GM23338 (cell line): ENCODE measurements around the gene SEPTIN8. TPM values are rescaled to one million over a fixed set of nuclear protein-coding genes. Genes with fewer than 3 reads are reported as not detected.

Experiments used
- ATAC-seq: fragments of 200-7000 bp; cut with Tn5 transposase; 3 replicates; pipeline ENCODE4 v1.9.1; 2020
- DNase-seq: peaks from one replicate; pipeline ENCODE4 v3.0.0-alpha.2; 2015; ENCODE audit warnings: low spot score
- H2AFZ ChIP-seq: fragments of 200-600 bp; sonication (generic); 2 replicates; pipeline ENCODE4 v1.8.0; 2016; ENCODE audit warnings: antibody characterized with exemption, mild to moderate bottlenecking, moderate library complexity
- H3F3A ChIP-seq: fragments of 200-600 bp; sonication (generic); replicated peaks from 2 replicates; pipeline ENCODE4 v1.8.0; 2017; ENCODE audit warnings: antibody characterized with exemption, mixed run types, low read depth
- H3K27ac ChIP-seq: fragments of 200-600 bp; sonication (generic); 2 replicates; pipeline ENCODE4 v1.6.1; 2016; ENCODE audit warnings: low read depth
- H3K27me3 ChIP-seq: fragments of 200-600 bp; sonication (generic); 2 replicates; pipeline ENCODE4 v1.8.0; 2016; ENCODE audit warnings: mild to moderate bottlenecking, mixed run types, moderate library complexity; ENCODE audit not compliant: insufficient read depth
- H3K36me3 ChIP-seq: fragments of 200-600 bp; sonication (generic); 2 replicates; pipeline ENCODE4 v1.8.0; 2016; ENCODE audit warnings: mild to moderate bottlenecking; ENCODE audit not compliant: insufficient read depth
- H3K4me1 ChIP-seq: fragments of 200-600 bp; sonication (generic); 2 replicates; pipeline ENCODE4 v1.8.0; 2016; ENCODE audit warnings: mild to moderate bottlenecking, moderate library complexity; ENCODE audit not compliant: insufficient read depth
- H3K4me2 ChIP-seq: fragments of 200-600 bp; sonication (generic); 2 replicates; pipeline ENCODE4 v1.7.1; 2017; ENCODE audit warnings: mixed run types
- H3K4me3 ChIP-seq: fragments of 200-600 bp; sonication (generic); 2 replicates; pipeline ENCODE4 v1.6.1; 2016; ENCODE audit warnings: mixed run types
- H3K79me2 ChIP-seq: fragments of 200-600 bp; sonication (generic); replicated peaks from 2 replicates; pipeline ENCODE4 v1.8.0; 2017; ENCODE audit warnings: mild to moderate bottlenecking; ENCODE audit not compliant: insufficient read depth
- H3K9me2 ChIP-seq: fragments of 200-600 bp; sonication (generic); 2 replicates; pipeline ENCODE4 v1.8.0; 2017; ENCODE audit not compliant: insufficient read depth
- H4K20me1 ChIP-seq: fragments of 200-600 bp; sonication (generic); replicated peaks from 2 replicates; pipeline ENCODE4 v1.8.0; 2017; ENCODE audit warnings: mild to moderate bottlenecking; ENCODE audit not compliant: insufficient read depth
- H3K27ac Mint-ChIP-seq: 2 replicates; pipeline ENCODE4 v1.8.0; 2020; ENCODE audit warnings: inconsistent platforms, mild to moderate bottlenecking, moderate library complexity, mixed read lengths
- H3K27me3 Mint-ChIP-seq: 3 replicates; pipeline ENCODE4 v1.8.0; 2022; ENCODE audit warnings: low read depth, mild to moderate bottlenecking, moderate library complexity, mixed read lengths, inconsistent platforms; ENCODE audit not compliant: insufficient read depth, poor library complexity
- H3K36me3 Mint-ChIP-seq: 3 replicates; pipeline ENCODE4 v1.8.0; 2021; ENCODE audit warnings: low read depth, mild to moderate bottlenecking, inconsistent platforms, moderate library complexity, mixed read lengths
- H3K4me1 Mint-ChIP-seq: 3 replicates; pipeline ENCODE4 v1.8.0; 2020; ENCODE audit warnings: mild to moderate bottlenecking, inconsistent platforms, mixed read lengths
- H3K4me3 Mint-ChIP-seq: 3 replicates; pipeline ENCODE4 v1.8.0; 2021; ENCODE audit warnings: moderate library complexity, mild to moderate bottlenecking, inconsistent platforms, mixed read lengths
- H3K9me3 Mint-ChIP-seq: 3 replicates; pipeline ENCODE4 v1.8.0; 2020; ENCODE audit warnings: moderate library complexity, mild to moderate bottlenecking, inconsistent platforms, mixed read lengths
- CREB1 ChIP-seq: fragments of 250-450 bp; sonication (Bioruptor Pico); IDR thresholded peaks from 2 replicates; pipeline ENCODE4 v1.5.0; 2020; ENCODE audit warnings: low read depth, mild to moderate bottlenecking, moderate library complexity
- CTCF ChIP-seq, 2 experiments: fragments of 200-600 bp in 1 of 2; sonication (generic) in 1 of 2; conservative IDR thresholded peaks; 2 replicates each; pipeline versions ENCODE4 v1.5.1 to v1.6.1; 2016 to 2017; ENCODE audit warnings: antibody characterized with exemption in 2 of 2, low read depth in 2 of 2, mild to moderate bottlenecking in 2 of 2, moderate library complexity in 1 of 2
- ETS1 ChIP-seq: IDR thresholded peaks from 2 replicates; pipeline ENCODE4 v1.6.1; 2016; ENCODE audit warnings: antibody characterized with exemption
- EZH2 ChIP-seq: fragments of 200-600 bp; sonication (generic); IDR thresholded peaks from one replicate; pipeline ENCODE4 v1.8.0; 2017; ENCODE audit warnings: antibody characterized with exemption, mild to moderate bottlenecking, low read depth; ENCODE audit not compliant: unreplicated experiment
- EZH2phosphoT487 ChIP-seq: fragments of 200-600 bp; sonication (generic); IDR thresholded peaks from one replicate; pipeline ENCODE4 v1.8.1; 2018; ENCODE audit warnings: antibody characterized with exemption; ENCODE audit not compliant: unreplicated experiment
- JUNB ChIP-seq: IDR thresholded peaks from one replicate; pipeline ENCODE4 v1.6.1; 2016; ENCODE audit warnings: antibody characterized with exemption; ENCODE audit not compliant: unreplicated experiment
- POLR2AphosphoS5 ChIP-seq: IDR thresholded peaks from 2 replicates; pipeline ENCODE4 v1.6.1; 2016; ENCODE audit warnings: antibody characterized with exemption, low read depth
- REST ChIP-seq: IDR thresholded peaks from one replicate; pipeline ENCODE4 v1.6.1; 2018; ENCODE audit warnings: antibody characterized with exemption; ENCODE audit not compliant: unreplicated experiment
- STAT1 ChIP-seq: IDR thresholded peaks from one replicate; pipeline ENCODE4 v1.6.1; 2016; ENCODE audit warnings: antibody characterized with exemption; ENCODE audit not compliant: unreplicated experiment
- ZNF114 ChIP-seq: fragments of 250-450 bp; sonication (Bioruptor Pico); IDR thresholded peaks from 2 replicates; pipeline ENCODE4 v1.5.0; 2020; ENCODE audit warnings: mild to moderate bottlenecking, moderate library complexity
- ZNF331 ChIP-seq: fragments of 250-450 bp; sonication (Bioruptor Pico); IDR thresholded peaks from 2 replicates; pipeline ENCODE4 v1.5.0; 2020; ENCODE audit warnings: low read depth, mild to moderate bottlenecking, moderate library complexity
- polyA plus RNA-seq: library from polyadenylated mRNA; unstranded; fragments of >200 nt; fragmentation: Nextera tagmentation; extraction: Ambion mirVana; gene quantifications from 2 replicates; pipeline ENCODE4 v1.2.1, GENCODE V29; 2016
- total RNA-seq: library from RNA; depleted of rRNA; stranded (reverse); fragments of >200 nt; shearing (Covaris generic); gene quantifications from 2 replicates; pipeline ENCODE4 v1.2.3, GENCODE V29; 2014

SEPTIN8 gene
- total and polyA plus RNA-seq, 2 experiments from 2014 or later = 8.8 to 45.0 TPM

- TF ChIP-seq REST = no peak
- TF ChIP-seq EZH2 = no peak
- no peak for TF ChIP-seq ETS1
- no peak for TF ChIP-seq CTCF (conservative IDR thresholded peaks at IDR 0.05; ENCODE audit: low read depth in 2 of 2)
- no peak for TF ChIP-seq ZNF331
Measured at GRCh38 chr5:132750471-132751230, 26.4 kb downstream of the SEPTIN8 start (continued).

- no peaks in the 10 kb centered on the region for H3K36me3 ChIP-seq
- no peak overlapping the region for H3K4me2 ChIP-seq
- no peaks in the 10 kb centered on the region for H3K79me2 ChIP-seq
- peaks cover 56% of the 10 kb centered on the region for H3K27me3 ChIP-seq
- no peak overlapping the region for H3K4me3 ChIP-seq
- no peaks in the 10 kb centered on the region for H3K9me3 Mint-ChIP-seq
- peaks cover under 1% of the 10 kb centered on the region; the same call in 1 of the 2 replicates for H3K4me1 ChIP-seq
- H3K4me1 Mint-ChIP-seq = peaks cover 11% of the 10 kb centered on the region; the same call in 2 of the 3 replicates
- H3K27ac ChIP-seq = no peak overlapping the region
- no peaks in the 10 kb centered on the region for H3K36me3 Mint-ChIP-seq
- ATAC-seq = no peak
- peaks cover 33% of the 10 kb centered on the region for H3K27me3 Mint-ChIP-seq
- no peak overlapping the region for H2AFZ ChIP-seq
- no peak for DNase-seq
- no peaks in the 10 kb centered on the region for H3F3A ChIP-seq
- no peak overlapping the region for H3K4me3 Mint-ChIP-seq
- H3K27ac Mint-ChIP-seq = no peak overlapping the region
- H4K20me1 ChIP-seq = no peaks in the 10 kb centered on the region
- H3K9me2 ChIP-seq = no peaks in the 10 kb centered on the region
- no peak for TF ChIP-seq ZNF114 (CRISPR knock-in tag)
- TF ChIP-seq REST = no peak
- no peak for TF ChIP-seq ETS1
- no peak for TF ChIP-seq CREB1 (CRISPR knock-in tag)
- no peak for TF ChIP-seq EZH2
- TF ChIP-seq ZNF331 = no peak
- no peak for TF ChIP-seq JUNB
- no peak for TF ChIP-seq POLR2AphosphoS5
- no peak for TF ChIP-seq CTCF (conservative IDR thresholded peaks at IDR 0.05; ENCODE audit: low read depth in 2 of 2)
- no peak for TF ChIP-seq STAT1
- TF ChIP-seq EZH2phosphoT487 = no peak
Measured at GRCh38 chr5:132749506-132749905, 27.5 kb downstream of the SEPTIN8 start.
